ENCODE data around the gene RPS14.

GRCh38 chr5:150497989-150498317 lies 48.4 kb upstream of the RPS14 start:
- no peak for TF ChIP-seq EZH2 (IDR thresholded peaks at IDR 0.05; ENCODE audit: low read length)
- TF ChIP-seq CTCF (optimal IDR thresholded peaks at IDR 0.05 in 1 of 3, IDR thresholded peaks at IDR 0.05 in 1 of 3, conservative IDR thresholded peaks at IDR 0.05 in 1 of 3; ENCODE audit: extremely low read depth in 1 of 3, insufficient read depth in 2 of 3, low read length in 3 of 3) = no peak
